Measurements from ENCODE around the gene PGP. TPM values are rescaled to one million over a fixed set of nuclear protein-coding genes. Genes with fewer than 3 reads are reported as not detected.

Gene PGP
- polyA plus RNA-seq, 1 donor (not counting 4 experiments of a cell fraction or from before 2014, with no cell fraction given): 10.3 TPM

DNA sequence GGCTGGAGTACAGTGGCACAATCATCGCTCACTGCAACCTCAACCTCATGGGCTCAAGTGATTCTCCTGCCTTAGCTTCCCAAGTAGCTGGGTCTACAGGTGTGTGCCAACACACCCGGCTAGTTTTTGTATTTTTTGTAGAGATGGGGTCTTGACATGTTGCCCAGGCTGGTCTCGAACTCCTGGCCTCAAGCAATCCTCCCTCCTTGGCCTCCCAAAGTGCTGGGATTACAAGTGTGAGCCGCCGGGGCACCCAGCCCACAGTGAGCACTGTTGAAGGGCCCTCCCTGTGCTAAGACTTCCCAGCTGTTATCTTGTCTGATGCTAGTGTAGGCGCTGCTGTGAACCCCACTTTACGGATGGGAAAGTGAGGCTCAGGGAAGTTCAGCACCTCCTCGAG lies 26.2 kb downstream of the PGP start:
- Histone ChIP-seq H2AFZ (ENCODE audit: control insufficient read depth, low read length) (no peak overlapping the region), H3K4me1 (ENCODE audit: control insufficient read depth, extremely low read depth, insufficient read depth, low read length) (peaks cover 3% of the 10 kb centered on the region), H3K36me3 (ENCODE audit: control insufficient read depth in 2 of 2, extremely low read depth in 1 of 2, insufficient read depth in 2 of 2, low read length in 2 of 2) (no peaks in the 10 kb centered on the region), H3K4me2 (ENCODE audit: control insufficient read depth, extremely low read depth, insufficient read depth, low read depth, low read length) (no peak overlapping the region), H3K79me2 (ENCODE audit: control insufficient read depth, insufficient read depth, low read length) (no peaks in the 10 kb centered on the region), H4K20me1 (ENCODE audit: control insufficient read depth, extremely low read depth, insufficient read depth, low read length) (no peaks in the 10 kb centered on the region), H3K27ac (ENCODE audit: control insufficient read depth, insufficient read depth, low read length) (no peak overlapping the region), H3K27me3 (ENCODE audit: control insufficient read depth, extremely low read depth, insufficient read depth, low read length) (peaks cover 6% of the 10 kb centered on the region), H3K9ac (ENCODE audit: control insufficient read depth, extremely low read depth, insufficient read depth, low read length) (no peak overlapping the region), H3K9me1 (ENCODE audit: control insufficient read depth, extremely low read depth, insufficient read depth, low read length) (no peaks in the 10 kb centered on the region), H3K4me3 (ENCODE audit: control insufficient read depth in 2 of 3, extremely low read depth in 1 of 3, insufficient read depth in 2 of 3, low read depth in 1 of 3, low read length in 3 of 3) (no peak overlapping the region), H3K9me3 (ENCODE audit: control insufficient read depth, low read depth, low read length) (no peaks in the 10 kb centered on the region)
- DNase-seq (ENCODE audit: low read depth, low spot score) (no peak), FAIRE-seq (no peak)
- TF ChIP-seq, protein P1, sequence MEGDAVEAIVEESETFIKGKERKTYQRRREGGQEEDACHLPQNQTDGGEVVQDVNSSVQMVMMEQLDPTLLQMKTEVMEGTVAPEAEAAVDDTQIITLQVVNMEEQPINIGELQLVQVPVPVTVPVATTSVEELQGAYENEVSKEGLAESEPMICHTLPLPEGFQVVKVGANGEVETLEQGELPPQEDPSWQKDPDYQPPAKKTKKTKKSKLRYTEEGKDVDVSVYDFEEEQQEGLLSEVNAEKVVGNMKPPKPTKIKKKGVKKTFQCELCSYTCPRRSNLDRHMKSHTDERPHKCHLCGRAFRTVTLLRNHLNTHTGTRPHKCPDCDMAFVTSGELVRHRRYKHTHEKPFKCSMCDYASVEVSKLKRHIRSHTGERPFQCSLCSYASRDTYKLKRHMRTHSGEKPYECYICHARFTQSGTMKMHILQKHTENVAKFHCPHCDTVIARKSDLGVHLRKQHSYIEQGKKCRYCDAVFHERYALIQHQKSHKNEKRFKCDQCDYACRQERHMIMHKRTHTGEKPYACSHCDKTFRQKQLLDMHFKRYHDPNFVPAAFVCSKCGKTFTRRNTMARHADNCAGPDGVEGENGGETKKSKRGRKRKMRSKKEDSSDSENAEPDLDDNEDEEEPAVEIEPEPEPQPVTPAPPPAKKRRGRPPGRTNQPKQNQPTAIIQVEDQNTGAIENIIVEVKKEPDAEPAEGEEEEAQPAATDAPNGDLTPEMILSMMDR (optimal IDR thresholded peaks at IDR 0.05 in 1 of 3, IDR thresholded peaks at IDR 0.05 in 1 of 3, conservative IDR thresholded peaks at IDR 0.05 in 1 of 3; ENCODE audit: extremely low read depth in 1 of 3, insufficient read depth in 2 of 3, low read length in 3 of 3): no peak
- TF ChIP-seq EZH2 (IDR thresholded peaks at IDR 0.05; ENCODE audit: low read length): no peak
- dilution Hi-C loops (cut with MboI; ENCODE audit: extremely low pct_ligation_motif_present, low sequenced_read_pairs): no loop called here

DNA sequence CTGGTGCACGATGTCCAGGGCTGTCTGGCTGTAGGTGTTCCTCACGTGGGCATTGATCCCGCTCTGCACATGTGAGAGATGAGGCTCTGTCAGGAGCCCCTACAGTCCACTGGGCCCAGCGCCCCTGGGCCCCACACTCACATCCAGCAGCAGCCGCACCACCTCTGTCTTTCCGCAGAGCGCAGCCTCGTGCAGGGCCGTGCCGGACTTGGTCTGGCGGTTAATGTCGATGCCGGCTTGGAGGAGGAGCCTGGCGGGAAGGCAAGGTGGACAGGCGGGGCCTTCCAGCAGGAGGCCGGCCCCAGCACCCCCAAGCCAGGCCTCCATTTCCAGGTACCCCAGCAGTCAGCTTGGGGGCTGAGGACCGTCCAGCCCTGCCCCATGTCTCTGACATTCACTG lies 27.4 kb downstream of the PGP start:
- no peak for FAIRE-seq
- DNase-seq (ENCODE audit: low read depth, low spot score): no peak
- dilution Hi-C loops (cut with MboI; ENCODE audit: extremely low pct_ligation_motif_present, low sequenced_read_pairs): no loop called here
- no peaks in the 10 kb centered on the region for H3K9me3 ChIP-seq (ENCODE audit: control insufficient read depth, low read depth, low read length)
- TF ChIP-seq EZH2 (IDR thresholded peaks at IDR 0.05; ENCODE audit: low read length): no peak
- TF ChIP-seq, protein P1 (optimal IDR thresholded peaks at IDR 0.05 in 1 of 3, IDR thresholded peaks at IDR 0.05 in 1 of 3, conservative IDR thresholded peaks at IDR 0.05 in 1 of 3; ENCODE audit: extremely low read depth in 1 of 3, insufficient read depth in 2 of 3, low read length in 3 of 3): no peak
- no peaks in the 10 kb centered on the region for H3K79me2 ChIP-seq (ENCODE audit: control insufficient read depth, insufficient read depth, low read length)
- H3K27ac ChIP-seq (ENCODE audit: control insufficient read depth, insufficient read depth, low read length): no peak overlapping the region
- no peak overlapping the region for H3K4me2 ChIP-seq (ENCODE audit: control insufficient read depth, extremely low read depth, insufficient read depth, low read depth, low read length)
- no peak overlapping the region for H3K4me3 ChIP-seq (ENCODE audit: control insufficient read depth in 2 of 3, extremely low read depth in 1 of 3, insufficient read depth in 2 of 3, low read depth in 1 of 3, low read length in 3 of 3)
- H3K36me3 ChIP-seq (ENCODE audit: control insufficient read depth in 2 of 2, extremely low read depth in 1 of 2, insufficient read depth in 2 of 2, low read length in 2 of 2): no peaks in the 10 kb centered on the region
- H4K20me1 ChIP-seq (ENCODE audit: control insufficient read depth, extremely low read depth, insufficient read depth, low read length): no peaks in the 10 kb centered on the region
- peaks cover 5% of the 10 kb centered on the region for H3K27me3 ChIP-seq (ENCODE audit: control insufficient read depth, extremely low read depth, insufficient read depth, low read length)
- no peaks in the 10 kb centered on the region for H3K9me1 ChIP-seq (ENCODE audit: control insufficient read depth, extremely low read depth, insufficient read depth, low read length)
- H3K9ac ChIP-seq (ENCODE audit: control insufficient read depth, extremely low read depth, insufficient read depth, low read length): no peak overlapping the region
- no peak overlapping the region for H2AFZ ChIP-seq (ENCODE audit: control insufficient read depth, low read length)
- peaks cover 3% of the 10 kb centered on the region for H3K4me1 ChIP-seq (ENCODE audit: control insufficient read depth, extremely low read depth, insufficient read depth, low read length)
